PC-9 (cell line): ENCODE measurements around the gene CLDN11.

Source experiments
- CTCF ChIP-seq: fragments of 200-600 bp; sonication (generic); conservative IDR thresholded peaks from 2 replicates; pipeline ENCODE4 v1.6.1; 2017; ENCODE audit warnings: mixed run types, antibody characterized with exemption, mild to moderate bottlenecking, moderate library complexity
- EZH2 ChIP-seq: fragments of 200-600 bp; sonication (generic); IDR thresholded peaks from 2 replicates; pipeline ENCODE4 v1.8.0; 2017; ENCODE audit warnings: antibody characterized with exemption, low read depth

GRCh38 chr3:170440344-170440743 is 21.7 kb downstream of the CLDN11 start:
- TF ChIP-seq CTCF = no peak
- TF ChIP-seq EZH2 = no peak
